ENCODE measurements around the gene EEF2.
A peak's percentile ranks its signal among the peaks of the same experiment; 100 is the strongest.
"Not testable (repeated sequence)": the region's sequence is repeated elsewhere in the genome, so short reads cannot be mapped to it uniquely, and the experiment has no call there.

The EEF2 gene

DNA sequence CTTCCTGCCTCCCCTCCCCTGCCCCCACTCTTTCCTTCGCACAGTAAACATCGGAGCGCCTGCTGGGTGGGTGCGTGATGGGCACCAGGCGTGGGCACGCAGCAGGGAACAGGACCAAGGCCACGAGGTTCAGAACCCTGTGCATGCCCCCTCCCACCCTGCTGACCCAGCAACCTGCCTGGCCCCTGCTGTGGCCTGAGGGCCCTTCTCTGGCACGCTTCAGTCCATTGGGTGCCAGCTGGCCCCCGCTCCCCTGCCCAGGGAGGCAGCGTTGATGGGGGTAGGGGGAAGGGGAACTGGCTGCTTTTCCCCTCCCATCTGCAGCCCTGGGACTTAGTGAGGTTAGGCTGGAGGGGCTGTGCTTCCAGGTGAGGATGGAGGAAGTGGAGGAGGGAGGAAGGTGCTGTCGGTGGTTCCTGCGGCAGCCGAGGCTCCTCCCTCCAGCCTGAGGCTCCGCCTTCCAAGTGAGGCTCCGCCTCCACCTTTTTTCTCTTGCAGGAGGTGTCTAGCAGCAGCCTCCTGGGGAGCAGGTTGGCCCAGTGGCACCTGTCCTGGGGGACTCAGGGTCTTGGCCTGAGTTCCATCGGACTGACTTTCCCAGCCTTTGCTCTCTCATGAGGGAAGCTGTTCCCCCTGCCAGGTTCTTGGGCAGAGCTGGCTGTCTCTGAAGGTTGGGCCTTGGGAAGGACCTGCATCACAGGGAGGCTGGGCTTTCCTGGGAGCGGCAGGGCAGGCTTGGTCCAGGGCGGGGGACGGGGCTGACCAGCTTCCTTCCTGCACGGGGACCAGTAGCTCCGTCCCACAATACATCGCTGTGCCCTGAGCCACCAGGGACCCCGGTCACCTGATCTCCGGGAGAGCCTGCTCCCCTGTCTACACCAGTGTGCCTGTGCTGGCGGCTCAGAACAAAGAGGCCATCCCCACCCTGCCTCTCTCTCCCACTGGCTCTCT lies 29.6 kb upstream of the EEF2 start:
- DNase-seq (ENCODE audit: low spot score): peak; percentile 44

- no peak for DNase-seq (ENCODE audit: low spot score)
These were observed 28.8 kb upstream of the EEF2 start for GRCh38 chr19:4013886-4014540.

DNA sequence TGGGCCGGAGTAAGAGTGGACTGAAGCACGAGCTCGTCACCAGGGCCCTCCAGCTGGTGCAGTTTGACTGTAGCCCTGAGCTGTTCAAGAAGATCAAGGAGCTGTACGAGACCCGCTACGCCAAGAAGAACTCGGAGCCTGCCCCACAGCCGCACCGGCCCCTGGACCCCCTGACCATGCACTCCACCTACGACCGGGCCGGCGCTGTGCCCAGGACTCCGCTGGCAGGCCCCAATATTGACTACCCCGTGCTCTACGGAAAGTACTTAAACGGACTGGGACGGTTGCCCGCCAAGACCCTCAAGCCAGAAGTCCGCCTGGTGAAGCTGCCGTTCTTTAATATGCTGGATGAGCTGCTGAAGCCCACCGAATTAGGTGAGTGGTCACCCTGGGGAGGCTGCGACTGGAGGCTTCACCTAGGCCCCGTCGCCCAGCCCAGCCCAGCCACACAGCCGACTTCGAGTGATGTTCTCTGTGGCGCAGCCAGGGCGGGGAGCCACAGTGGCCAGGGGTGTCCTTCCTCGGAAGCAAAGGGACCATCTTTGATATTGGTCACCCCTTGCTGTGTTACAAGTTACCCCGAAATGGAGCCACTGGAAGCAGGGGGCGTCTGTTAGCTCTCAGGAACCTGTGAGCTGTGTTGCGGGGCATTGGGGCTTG lies 27.8 kb upstream of the EEF2 start:
- DNase-seq (ENCODE audit: low spot score): no peak

DNA sequence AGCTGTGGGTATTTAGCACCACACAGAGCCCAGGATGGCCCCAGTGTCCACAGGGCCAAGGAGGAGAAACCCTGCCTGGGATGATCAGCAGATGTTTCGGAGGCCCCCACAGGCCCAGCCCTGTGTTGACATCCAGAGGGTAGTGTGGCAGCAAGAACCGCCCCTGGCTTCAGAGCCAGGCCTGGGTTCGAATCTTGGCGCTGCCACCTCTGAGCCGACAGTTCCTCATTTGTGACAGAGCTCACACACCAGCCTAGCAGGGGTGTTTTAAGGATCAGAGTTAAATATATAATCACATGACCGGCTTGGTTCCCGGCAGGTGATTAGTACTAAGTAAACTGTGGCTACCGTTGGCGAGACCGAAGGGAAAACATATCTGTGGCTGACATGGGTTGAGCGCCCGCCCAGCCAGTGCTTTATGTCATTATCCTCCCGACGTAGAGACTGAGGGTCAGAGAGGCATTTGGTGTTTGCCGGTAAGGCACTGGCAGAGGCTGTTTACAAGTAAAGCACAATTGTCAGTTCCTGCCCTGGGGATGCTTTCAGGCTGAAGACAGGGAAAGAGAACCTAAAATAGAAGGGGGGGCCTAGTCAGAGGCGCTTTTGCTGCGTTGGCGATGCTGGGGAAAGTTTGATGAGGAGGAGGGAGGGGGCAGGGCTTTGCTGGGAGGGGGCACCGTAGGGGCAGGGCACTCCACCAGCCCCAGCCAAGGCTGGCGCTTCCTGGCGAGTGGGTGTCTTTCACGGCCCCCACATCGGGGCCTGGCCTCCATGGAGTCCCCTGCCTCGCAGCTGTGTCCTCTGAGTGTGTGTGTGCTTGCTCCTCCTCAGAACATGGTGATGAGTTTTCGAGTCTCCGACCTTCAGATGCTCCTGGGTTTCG lies 27.1 kb upstream of the EEF2 start:
- no peak for DNase-seq (ENCODE audit: low spot score)

DNA sequence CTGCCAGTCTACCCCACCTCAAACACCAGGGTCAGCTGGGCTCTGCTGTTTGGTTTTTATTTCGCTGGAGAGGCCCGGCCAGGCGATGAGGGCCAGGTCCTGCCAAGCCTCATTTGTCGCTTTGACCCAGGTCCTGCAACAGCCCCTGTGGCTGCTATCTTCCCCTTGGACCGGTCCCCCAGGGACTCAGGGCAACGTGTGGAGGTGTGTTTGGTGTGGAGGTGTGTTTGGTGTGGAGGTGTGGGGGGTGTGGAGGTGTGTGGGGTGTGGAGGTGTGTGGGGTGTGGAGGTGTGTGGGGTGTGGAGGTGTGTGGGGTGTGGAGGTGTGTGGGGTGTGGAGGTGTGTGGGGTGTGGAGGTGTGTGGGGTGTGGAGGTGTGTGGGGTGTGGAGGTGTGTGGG lies 26.2 kb upstream of the EEF2 start:
- not testable (repeated sequence) for DNase-seq (ENCODE audit: low spot score)

- DNase-seq (ENCODE audit: low spot score): no peak
These were observed 25.5 kb upstream of the EEF2 start for GRCh38 chr19:4010808-4011110.

DNA sequence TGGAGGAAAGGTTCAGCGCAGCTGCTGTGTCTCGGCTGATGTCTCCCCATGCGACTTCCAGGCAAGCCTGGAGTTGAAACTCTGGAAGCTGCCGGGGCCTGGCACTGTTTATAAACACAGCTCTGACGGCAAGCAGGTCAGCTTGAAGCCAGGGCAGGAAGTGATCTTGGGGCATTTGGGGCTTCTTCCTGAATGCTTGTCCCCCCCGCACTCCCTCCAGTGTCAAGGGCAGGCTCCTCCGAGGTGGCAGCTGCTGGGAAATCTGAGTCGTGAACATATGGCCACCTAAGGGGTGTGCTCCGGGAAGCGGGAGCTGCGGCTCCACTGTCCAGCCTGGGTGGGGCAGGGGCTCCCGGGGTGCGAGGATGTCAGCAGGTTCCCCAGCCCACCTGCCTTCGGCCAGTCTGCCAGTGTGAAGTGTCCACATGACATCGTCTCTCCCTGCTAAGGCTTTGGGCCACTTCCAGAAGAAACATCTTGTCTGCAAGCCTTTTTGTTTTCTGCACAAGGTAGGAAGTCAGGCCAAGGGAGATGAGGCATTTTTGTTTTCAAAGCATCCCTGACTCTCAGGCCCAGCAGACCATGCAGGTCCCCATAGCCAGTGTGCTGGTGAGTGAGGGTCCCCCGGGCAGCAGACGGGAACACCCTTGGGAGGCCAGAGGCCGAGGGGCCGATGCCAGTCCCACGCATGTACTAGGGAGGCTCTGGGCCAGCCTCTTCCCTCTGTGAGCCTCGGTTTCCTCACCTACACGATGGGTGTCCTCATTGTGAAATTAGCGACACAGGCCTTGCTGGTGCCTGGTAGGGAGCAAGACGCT lies 24.9 kb upstream of the EEF2 start:
- no peak for DNase-seq (ENCODE audit: low spot score)

DNA sequence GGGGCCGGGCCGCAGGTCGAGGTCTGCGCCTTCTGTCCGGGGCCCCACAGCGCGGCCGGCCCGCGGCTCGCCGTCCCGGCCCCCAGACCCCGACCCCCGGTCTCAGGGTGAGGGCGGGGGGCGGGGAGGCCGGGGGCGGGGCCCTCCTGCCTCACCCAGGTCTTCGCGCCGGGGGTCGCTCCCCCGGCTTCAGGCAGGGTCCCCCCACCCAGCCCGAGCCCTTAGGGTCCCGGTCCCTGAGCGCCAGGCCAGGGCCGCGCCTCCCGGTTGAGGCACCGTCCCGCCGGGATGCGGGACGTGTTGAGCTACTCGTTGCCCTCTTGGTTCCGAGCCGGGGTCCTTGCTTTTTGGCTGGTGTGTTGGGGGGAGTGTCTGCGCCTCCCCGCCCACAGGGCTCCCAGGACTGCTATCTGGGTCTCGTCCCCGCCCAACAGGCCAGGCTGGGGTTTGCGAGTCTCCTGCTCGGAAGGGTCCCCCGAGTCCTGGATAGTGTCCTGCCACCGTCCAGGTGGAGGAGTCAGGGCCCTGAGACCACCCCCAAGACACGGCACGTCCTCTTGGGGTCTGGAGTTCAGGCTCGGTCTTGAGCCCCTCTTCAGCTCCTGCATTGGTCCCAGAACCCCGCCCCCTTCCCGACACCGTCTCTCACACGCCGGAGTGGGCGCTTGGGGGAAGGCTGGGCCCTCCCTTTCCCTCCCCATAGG lies 22.7 kb upstream of the EEF2 start:
- DNase-seq (ENCODE audit: low spot score): peak; percentile 70

DNA sequence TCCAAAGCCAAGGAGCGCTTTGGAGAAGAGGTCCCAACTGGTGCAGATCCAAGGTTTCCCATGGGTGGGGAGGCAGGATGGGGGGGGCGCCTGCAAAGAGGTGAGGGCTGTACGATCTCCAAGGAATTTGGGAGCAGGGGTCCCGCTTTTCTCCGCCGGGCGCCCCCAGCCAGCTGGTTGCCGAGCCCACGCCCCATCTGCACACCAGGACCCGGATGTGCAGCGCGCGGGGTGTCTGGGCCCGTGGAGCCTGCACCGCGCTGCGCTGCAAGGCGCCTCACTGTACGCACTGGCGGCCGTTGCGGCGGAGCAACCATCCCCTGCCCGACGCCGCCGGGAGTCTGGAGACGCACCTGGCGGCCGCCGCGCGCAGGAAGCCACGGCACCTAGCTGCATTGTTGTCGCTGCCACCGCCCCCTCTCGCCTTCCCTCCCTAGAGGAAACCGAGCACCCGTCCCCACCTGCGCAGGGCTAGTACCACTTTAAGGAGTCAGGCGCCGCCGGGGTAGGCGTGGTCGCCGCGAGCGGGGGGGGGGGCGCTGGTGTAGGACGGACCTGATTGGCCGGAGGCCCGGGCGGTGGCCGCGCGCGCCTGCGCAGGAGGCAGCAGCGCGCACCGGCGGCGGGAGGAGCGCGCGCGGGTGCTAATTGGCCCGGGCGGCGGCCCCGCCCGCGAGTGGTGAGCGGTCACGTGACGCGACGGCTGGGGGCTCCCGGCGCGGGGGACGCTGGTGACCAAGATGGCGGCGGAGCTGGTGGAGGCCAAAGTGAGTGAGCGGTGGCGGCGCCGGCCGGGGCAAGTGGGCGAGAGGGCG lies 22.0 kb upstream of the EEF2 start, which contains the start of gene PIAS4:
Gene PIAS4 (plus strand): TSS at position 716 of the 815 bp plus-strand sequence. CDS start 25 bp downstream, at position 741.
- peak; percentile 98 for DNase-seq (ENCODE audit: low spot score)

- peak; percentile 67 for DNase-seq (ENCODE audit: low spot score)
These were observed 20.2 kb upstream of the EEF2 start for GRCh38 chr19:4005436-4005835.

DNA sequence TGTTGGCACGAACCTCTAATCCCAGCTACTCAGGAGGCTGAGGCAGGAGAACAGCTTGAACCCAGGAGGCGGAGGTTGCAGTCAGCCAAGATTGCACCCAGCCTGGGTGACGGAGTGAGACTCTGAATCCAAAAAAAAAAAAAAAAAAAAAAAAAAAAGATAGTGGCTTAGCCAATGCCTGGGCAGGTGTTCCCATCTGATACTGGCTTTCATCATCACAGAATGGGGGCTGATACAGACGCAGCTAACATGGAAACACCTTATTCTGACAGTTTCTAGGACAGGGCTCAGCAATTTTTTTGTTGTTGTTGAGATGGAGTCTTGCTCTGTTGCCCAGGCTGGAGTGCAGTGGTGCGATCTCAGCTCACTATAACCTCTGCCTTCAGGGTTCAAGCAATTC lies 15.5 kb upstream of the EEF2 start:
- peak; percentile 45 for DNase-seq (ENCODE audit: low spot score)

DNA sequence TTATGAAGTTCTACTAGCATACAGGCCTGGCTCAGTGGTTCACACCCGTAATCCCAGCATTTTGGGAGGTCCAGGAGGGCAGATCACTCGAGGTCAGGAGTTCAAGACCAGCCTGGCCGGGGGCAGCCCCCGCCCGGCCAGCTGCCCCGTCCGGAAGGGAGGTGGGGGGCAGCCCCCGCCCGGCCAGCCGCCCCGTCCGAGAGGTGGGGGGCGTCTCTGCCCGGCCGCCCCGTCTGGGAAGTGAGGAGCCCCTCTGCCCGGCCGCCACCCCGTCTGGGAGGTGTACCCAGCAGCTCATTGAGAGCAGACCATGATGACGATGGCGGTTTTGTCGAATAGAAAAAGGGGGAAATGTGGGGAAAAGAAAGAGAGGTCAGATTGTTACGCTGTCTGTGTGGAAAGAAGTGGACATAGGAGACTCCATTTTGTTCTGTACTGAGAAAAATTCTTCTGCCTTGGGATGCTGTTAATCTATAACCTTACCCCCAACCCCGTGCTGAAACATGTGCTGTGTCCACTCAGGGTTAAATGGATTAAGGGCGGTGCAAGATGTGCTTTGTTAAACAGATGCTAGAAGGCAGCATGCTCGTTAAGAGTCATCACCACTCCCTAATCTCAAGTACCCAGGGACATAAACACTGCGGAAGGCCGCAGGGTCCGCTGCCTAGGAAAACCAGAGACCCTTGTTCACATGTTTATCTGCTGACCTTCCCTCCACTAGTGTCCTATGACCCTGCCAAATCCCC lies 13.6 kb upstream of the EEF2 start:
- DNase-seq (ENCODE audit: low spot score): not testable (repeated sequence)

- no peak for DNase-seq (ENCODE audit: low spot score)
These were observed 10.3 kb upstream of the EEF2 start for GRCh38 chr19:3995607-3996006.

DNA sequence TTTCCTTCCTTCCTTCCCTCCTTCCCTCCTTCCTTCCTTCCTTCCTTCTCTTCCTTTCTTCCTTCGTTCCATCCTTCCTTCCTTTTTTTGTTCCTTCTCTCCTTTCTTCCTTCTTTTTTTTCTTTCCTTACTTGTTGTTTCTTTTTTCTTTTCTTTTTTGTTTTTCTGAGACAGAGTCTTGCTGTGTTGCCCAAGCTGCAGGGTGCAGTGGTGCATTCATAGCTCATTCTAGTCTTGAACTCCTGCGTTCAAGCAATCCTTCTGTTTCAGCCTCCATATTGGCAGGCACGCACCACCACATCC lies 5.5 kb upstream of the EEF2 start:
- no peak for DNase-seq (ENCODE audit: low spot score)

GRCh38 chr19:3987619-3988371 lies 2.5 kb upstream of the EEF2 start:
- peak; percentile 96 for DNase-seq (ENCODE audit: low spot score)

- DNase-seq (ENCODE audit: low spot score): peak; percentile 89
These were observed 1.2 kb upstream of the EEF2 start for GRCh38 chr19:3986260-3987041.

- DNase-seq (ENCODE audit: low spot score): no peak
These were observed 488 bp upstream of the EEF2 start for GRCh38 chr19:3985643-3986259.

Measured in hematopoietic multipotent progenitor cell treated with erythropoietin and hydrocortisone succinate and interleukin-3 and kit ligand, for 17 days (in vitro differentiated cells).